Nephron (organoid): Measurements from ENCODE around the gene RAD9A.
"Not testable (repeated sequence)": the region's sequence is repeated elsewhere in the genome, so short reads cannot be mapped to it uniquely, and the experiment has no call there.

Source experiments
- H3K27ac Mint-ChIP-seq, 3 experiments: 2 replicates each; pipeline ENCODE4 v1.8.0; 2020; ENCODE audit warnings: mixed read lengths in 3 of 3, mild to moderate bottlenecking in 2 of 3, moderate library complexity in 1 of 3
- H3K27me3 Mint-ChIP-seq: 2 replicates; pipeline ENCODE4 v1.8.0; 2021; ENCODE audit warnings: low read depth, mild to moderate bottlenecking, moderate library complexity, mixed read lengths
- H3K36me3 Mint-ChIP-seq: 2 replicates; pipeline ENCODE4 v1.8.0; 2020; ENCODE audit warnings: low read depth, mixed read lengths
- H3K4me1 Mint-ChIP-seq: 2 replicates; pipeline ENCODE4 v1.8.0; 2020; ENCODE audit warnings: mixed read lengths
- H3K4me3 Mint-ChIP-seq, 3 experiments: 2 replicates each; pipeline ENCODE4 v1.8.0; 2020; ENCODE audit warnings: mild to moderate bottlenecking in 3 of 3, mixed read lengths in 3 of 3, moderate library complexity in 2 of 3
- H3K9me3 Mint-ChIP-seq: 2 replicates; pipeline ENCODE4 v1.8.0; 2020; ENCODE audit warnings: mixed read lengths
- CTCF ChIP-seq, 3 experiments: fragments of 200-600 bp; sonication (generic); IDR thresholded peaks; one replicate each; pipeline ENCODE4 v1.5.0; 2021; ENCODE audit warnings: antibody characterized with exemption in 3 of 3; ENCODE audit not compliant: unreplicated experiment in 3 of 3

RAD9A gene

DNA sequence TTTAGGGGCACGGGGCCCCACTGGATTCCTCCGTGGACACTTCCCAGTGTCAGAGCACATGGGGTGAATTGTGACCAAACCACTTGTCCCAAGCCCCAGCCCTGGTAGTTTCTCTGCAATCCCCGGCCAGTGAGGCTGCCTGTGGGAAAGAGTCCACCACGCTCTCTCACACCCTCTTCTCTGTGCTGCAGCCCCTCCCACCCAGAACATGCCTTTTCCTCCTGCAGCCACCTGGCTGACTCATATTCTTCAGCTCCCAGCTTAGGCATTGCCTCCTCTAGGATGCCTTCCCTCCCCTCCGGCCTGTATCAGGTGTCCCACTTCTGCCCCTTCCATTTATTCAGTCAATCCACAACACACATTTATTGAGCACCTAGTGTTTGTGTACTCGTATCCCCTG, 31.1 kb downstream of the RAD9A start:
- Mint-ChIP-seq H3K9me3 (no peaks in the 10 kb centered on the region), H3K27me3 (peaks cover 2% of the 10 kb centered on the region), H3K36me3 (no peaks in the 10 kb centered on the region), H3K27ac (peak overlapping the region in 2 of 3 experiments; percentile 53 to 74), H3K4me3 (peak overlapping the region; percentile 49 to 62 (median 49)), H3K4me1 (peaks cover 8% of the 10 kb centered on the region)
- no peak for TF ChIP-seq CTCF (IDR thresholded peaks at IDR 0.05; ENCODE audit: unreplicated experiment in 3 of 3)

GRCh38 chr11:67423466-67423865, 31.7 kb downstream of the RAD9A start:
- Mint-ChIP-seq H3K36me3 (no peaks in the 10 kb centered on the region), H3K9me3 (no peaks in the 10 kb centered on the region), H3K4me3 (no peak overlapping the region), H3K4me1 (peaks cover 7% of the 10 kb centered on the region), H3K27ac (no peak overlapping the region), H3K27me3 (no peaks in the 10 kb centered on the region)
- TF ChIP-seq CTCF (IDR thresholded peaks at IDR 0.05; ENCODE audit: unreplicated experiment in 3 of 3) = no peak

DNA sequence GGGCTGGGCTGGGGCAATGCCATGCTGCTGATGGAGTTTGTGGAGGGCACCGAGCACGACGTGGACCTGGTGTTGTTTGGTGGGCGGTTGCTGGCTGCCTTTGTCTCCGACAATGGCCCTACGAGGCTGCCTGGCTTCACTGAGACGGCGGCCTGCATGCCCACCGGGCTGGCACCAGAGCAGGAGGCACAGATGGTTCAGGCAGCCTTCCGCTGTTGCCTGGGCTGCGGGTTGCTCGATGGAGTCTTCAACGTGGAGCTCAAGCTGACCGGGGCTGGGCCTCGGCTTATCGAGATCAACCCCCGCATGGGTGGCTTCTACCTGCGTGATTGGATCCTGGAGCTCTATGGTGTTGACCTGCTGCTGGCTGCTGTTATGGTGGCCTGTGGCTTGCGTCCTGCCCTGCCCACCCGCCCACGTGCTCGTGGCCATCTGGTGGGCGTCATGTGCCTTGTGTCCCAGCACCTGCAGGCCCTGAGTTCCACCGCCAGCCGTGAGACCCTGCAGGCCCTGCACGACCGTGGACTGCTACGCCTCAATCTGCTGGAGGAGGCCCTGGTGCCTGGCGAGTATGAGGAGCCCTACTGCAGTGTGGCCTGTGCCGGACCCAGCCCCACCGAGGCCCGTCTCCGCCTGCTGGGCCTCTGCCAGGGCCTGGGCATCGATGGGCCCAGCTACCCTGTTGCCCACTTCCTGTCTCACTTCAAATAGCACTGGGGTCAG, 32.3 kb downstream of the RAD9A start:
- peaks cover 7% of the 10 kb centered on the region for H3K4me1 Mint-ChIP-seq
- no peak for TF ChIP-seq CTCF (IDR thresholded peaks at IDR 0.05; ENCODE audit: unreplicated experiment in 3 of 3)
- H3K9me3 Mint-ChIP-seq = no peaks in the 10 kb centered on the region
- no peak overlapping the region for H3K27ac Mint-ChIP-seq
- H3K36me3 Mint-ChIP-seq = no peaks in the 10 kb centered on the region
- no peak overlapping the region for H3K4me3 Mint-ChIP-seq
- H3K27me3 Mint-ChIP-seq = no peaks in the 10 kb centered on the region

- not testable (repeated sequence) for H3K36me3 Mint-ChIP-seq, H3K4me1 Mint-ChIP-seq, H3K9me3 Mint-ChIP-seq, H3K27me3 Mint-ChIP-seq
- H3K4me3 Mint-ChIP-seq = peak overlapping the region; percentile 90 to 96 (median 95)
- H3K27ac Mint-ChIP-seq = peak overlapping the region; percentile 92 to 98 (median 94)
These were observed 35.6 kb downstream of the RAD9A start for GRCh38 chr11:67427364-67427859.

- H3K27me3 Mint-ChIP-seq = no peaks in the 10 kb centered on the region
- peak within 1 kb of the TSS; percentile 92 to 98 (median 94) for H3K27ac Mint-ChIP-seq
- no peaks in the 10 kb centered on the region for H3K9me3 Mint-ChIP-seq
- H3K4me3 Mint-ChIP-seq = peak within 1 kb of the TSS; percentile 90 to 96 (median 95)
- H3K4me1 Mint-ChIP-seq = peaks cover 7% of the 10 kb centered on the region
- H3K36me3 Mint-ChIP-seq = peaks cover 11% of the 10 kb centered on the region
- TF ChIP-seq CTCF (IDR thresholded peaks at IDR 0.05; ENCODE audit: unreplicated experiment in 3 of 3) = no peak
These were observed 36.5 kb downstream of the RAD9A start, which contains the start of gene RPS6KB2 for GRCh38 chr11:67428052-67429001. Gene RPS6KB2, plus strand, starts transcription at chr11:67428494. Its CDS starts 52 bp downstream, at chr11:67428546.

DNA sequence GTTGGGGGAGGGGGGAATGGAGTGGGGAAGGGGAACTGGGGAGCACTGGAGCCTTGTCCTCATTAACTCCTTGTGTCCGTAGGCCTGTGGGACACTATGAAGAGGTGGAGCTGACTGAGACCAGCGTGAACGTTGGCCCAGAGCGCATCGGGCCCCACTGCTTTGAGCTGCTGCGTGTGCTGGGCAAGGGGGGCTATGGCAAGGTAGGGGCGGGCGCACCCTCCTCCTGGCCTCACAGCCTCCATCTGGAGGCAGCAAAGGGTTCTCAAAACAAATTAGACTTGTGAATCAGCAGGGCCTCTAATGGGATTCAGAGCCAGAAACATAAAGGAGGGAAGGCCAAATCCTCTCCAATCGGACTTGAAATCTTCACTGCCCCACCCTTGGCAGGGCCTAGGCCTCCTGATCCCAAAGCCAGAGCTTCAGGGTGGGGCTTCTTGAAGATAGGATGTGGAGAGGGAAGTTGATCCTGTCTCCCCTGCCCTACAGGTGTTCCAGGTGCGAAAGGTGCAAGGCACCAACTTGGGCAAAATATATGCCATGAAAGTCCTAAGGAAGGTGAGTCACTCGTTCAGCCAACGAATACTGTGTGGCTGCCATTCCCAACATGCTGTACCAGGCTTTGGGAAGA, 37.4 kb downstream of the RAD9A start:
- Mint-ChIP-seq H3K4me1 (peaks cover 7% of the 10 kb centered on the region), H3K27ac (peak overlapping the region in 2 of 3 experiments; percentile 82 to 98), H3K27me3 (no peaks in the 10 kb centered on the region), H3K36me3 (peaks cover 11% of the 10 kb centered on the region), H3K9me3 (no peaks in the 10 kb centered on the region), H3K4me3 (peak overlapping the region; percentile 90 to 96 (median 95))
- no peak for TF ChIP-seq CTCF (IDR thresholded peaks at IDR 0.05; ENCODE audit: unreplicated experiment in 3 of 3)
